Myocyte (in vitro differentiated cells): ENCODE data around the gene DNAJC1. TPM values are rescaled to one million over a fixed set of nuclear protein-coding genes. Genes with fewer than 3 reads are reported as not detected.
A peak's percentile ranks its signal among the peaks of the same experiment; 100 is the strongest.

Experiments used
- DNase-seq: peaks from one replicate; pipeline ENCODE4 v3.0.0-alpha.2; 2012; ENCODE audit warnings: low read depth
- total RNA-seq: library from RNA; depleted of rRNA; stranded (reverse); fragments of >200 nt; gene quantifications from 2 replicates; pipeline ENCODE4 v1.2.3, GENCODE V29; 2014

The DNAJC1 gene
- total RNA-seq, 1 donor from 2014 or later = 22.6 TPM

GRCh38 chr10:22006379-22006884 is 2.9 kb upstream of the DNAJC1 start:
- no peak for DNase-seq

GRCh38 chr10:22005763-22006162 is 2.2 kb upstream of the DNAJC1 start:
- peak; percentile 36 for DNase-seq

- no peak for DNase-seq
Measured at GRCh38 chr10:22003964-22004281, 393 bp upstream of the DNAJC1 start.

- peak; percentile 16 for DNase-seq
Measured at GRCh38 chr10:22002591-22003176, 846 bp downstream of the DNAJC1 start.

- no peak for DNase-seq
Measured at GRCh38 chr10:21995557-21995956, 8.0 kb downstream of the DNAJC1 start.

- peak; percentile 18 for DNase-seq
Measured at GRCh38 chr10:21993360-21994001, 10.0 kb downstream of the DNAJC1 start.

- no peak for DNase-seq
Measured at GRCh38 chr10:21991785-21992184, 11.7 kb downstream of the DNAJC1 start.

- DNase-seq = no peak
Measured at GRCh38 chr10:21990449-21990848, 13.1 kb downstream of the DNAJC1 start.

- peak; percentile 35 for DNase-seq
Measured at GRCh38 chr10:21989453-21990154, 13.9 kb downstream of the DNAJC1 start.

GRCh38 chr10:21985541-21985940 is 18.0 kb downstream of the DNAJC1 start:
- DNase-seq = peak; percentile 12

- no peak for DNase-seq
Measured at GRCh38 chr10:21981118-21981517, 22.4 kb downstream of the DNAJC1 start.

- no peak for DNase-seq
Measured at GRCh38 chr10:21980691-21981090, 22.8 kb downstream of the DNAJC1 start.

GRCh38 chr10:21978191-21978862 is 25.2 kb downstream of the DNAJC1 start:
- DNase-seq = no peak

GRCh38 chr10:21976739-21977138 is 26.8 kb downstream of the DNAJC1 start:
- no peak for DNase-seq

GRCh38 chr10:21976280-21976679 is 27.2 kb downstream of the DNAJC1 start:
- DNase-seq = no peak

GRCh38 chr10:21975378-21975990 is 28.0 kb downstream of the DNAJC1 start:
- DNase-seq = no peak

GRCh38 chr10:21972584-21972983 is 30.9 kb downstream of the DNAJC1 start:
- no peak for DNase-seq

GRCh38 chr10:21969326-21970287 is 33.9 kb downstream of the DNAJC1 start:
- DNase-seq = no peak

- no peak for DNase-seq
Measured at GRCh38 chr10:21964983-21965665, 38.4 kb downstream of the DNAJC1 start.

- DNase-seq = no peak
Measured at GRCh38 chr10:21962358-21962757, 41.2 kb downstream of the DNAJC1 start.
